ENCODE data around the gene PSMB5. TPM values are rescaled to one million over a fixed set of nuclear protein-coding genes. Genes with fewer than 3 reads are reported as not detected.

Gene PSMB5
- total RNA-seq, 1 experiment from 2014 or later = 224 TPM

DNA sequence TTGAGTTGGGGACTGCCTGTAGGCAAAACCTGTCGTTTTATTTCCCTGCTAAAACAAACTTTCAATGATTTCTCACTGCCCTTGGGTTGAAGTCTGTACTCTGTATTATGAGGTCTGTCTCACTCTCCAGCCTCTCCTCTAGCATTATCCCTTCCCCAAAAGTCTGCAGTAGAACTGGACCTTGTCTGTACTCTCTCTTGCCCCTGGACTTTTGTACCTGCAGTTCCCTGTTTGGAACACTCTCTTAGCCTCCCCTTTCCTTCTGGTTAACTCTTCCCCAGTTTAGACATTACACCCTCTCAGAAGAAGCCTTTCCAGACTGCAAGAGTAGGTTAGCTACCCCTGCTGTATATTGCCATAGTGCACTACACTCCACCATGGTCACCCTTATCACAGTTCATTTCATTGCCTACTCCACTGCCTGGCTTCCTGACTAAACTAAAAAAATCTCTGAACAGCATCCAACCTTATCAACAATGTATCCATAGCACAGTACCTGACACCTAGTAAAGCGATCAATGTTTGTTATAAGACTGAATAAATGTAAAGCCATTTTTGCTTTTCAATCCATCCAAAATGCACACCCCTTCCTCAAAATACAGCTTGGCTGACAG lies 48.7 kb downstream of the PSMB5 start:
- Mint-ChIP-seq H3K27ac (no peak overlapping the region; the same call in 1 of the 2 replicates), H3K36me3 (peaks cover 8% of the 10 kb centered on the region), H3K9me3 (peaks cover 6% of the 10 kb centered on the region), H3K4me3 (no peak overlapping the region), H3K27me3 (ENCODE audit: low read depth) (no peaks in the 10 kb centered on the region; the same call in 1 of the 2 replicates), H3K4me1 (peaks cover 5% of the 10 kb centered on the region)
- CTCF ChIA-PET = interaction anchor here (0.6 to 3.9 kb wide), 69 partner anchors 10 to 566 kb away, joined by 3 to 224 read pairs (median 6); partner anchors contain the start of genes ACIN1, BCL2L2, C14orf119 and CDH24
- no peak for TF ChIP-seq SMAD3 (CRISPR knock-in tag; IDR thresholded peaks at IDR 0.05; ENCODE audit: borderline replicate concordance)
- no peak for TF ChIP-seq CREM (CRISPR knock-in tag; IDR thresholded peaks at IDR 0.05)
- TF ChIP-seq, protein P1, sequence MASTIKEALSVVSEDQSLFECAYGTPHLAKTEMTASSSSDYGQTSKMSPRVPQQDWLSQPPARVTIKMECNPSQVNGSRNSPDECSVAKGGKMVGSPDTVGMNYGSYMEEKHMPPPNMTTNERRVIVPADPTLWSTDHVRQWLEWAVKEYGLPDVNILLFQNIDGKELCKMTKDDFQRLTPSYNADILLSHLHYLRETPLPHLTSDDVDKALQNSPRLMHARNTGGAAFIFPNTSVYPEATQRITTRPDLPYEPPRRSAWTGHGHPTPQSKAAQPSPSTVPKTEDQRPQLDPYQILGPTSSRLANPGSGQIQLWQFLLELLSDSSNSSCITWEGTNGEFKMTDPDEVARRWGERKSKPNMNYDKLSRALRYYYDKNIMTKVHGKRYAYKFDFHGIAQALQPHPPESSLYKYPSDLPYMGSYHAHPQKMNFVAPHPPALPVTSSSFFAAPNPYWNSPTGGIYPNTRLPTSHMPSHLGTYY (CRISPR knock-in tag; IDR thresholded peaks at IDR 0.05) = no peak
- no peak for TF ChIP-seq ZNF281 (CRISPR knock-in tag; IDR thresholded peaks at IDR 0.05)
- TF ChIP-seq, protein P2, sequence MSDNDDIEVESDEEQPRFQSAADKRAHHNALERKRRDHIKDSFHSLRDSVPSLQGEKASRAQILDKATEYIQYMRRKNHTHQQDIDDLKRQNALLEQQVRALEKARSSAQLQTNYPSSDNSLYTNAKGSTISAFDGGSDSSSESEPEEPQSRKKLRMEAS (CRISPR knock-in tag; IDR thresholded peaks at IDR 0.05) = no peak
- no peak for TF ChIP-seq CREB1 (CRISPR knock-in tag; IDR thresholded peaks at IDR 0.05)
- no peak for TF ChIP-seq ZBTB21 (CRISPR knock-in tag; IDR thresholded peaks at IDR 0.05; ENCODE audit: borderline replicate concordance)
- TF ChIP-seq NR1H2 (CRISPR knock-in tag; IDR thresholded peaks at IDR 0.05) = no peak
- no peak for TF ChIP-seq RELA (CRISPR knock-in tag; IDR thresholded peaks at IDR 0.05; ENCODE audit: borderline replicate concordance)
- TF ChIP-seq, protein P3, sequence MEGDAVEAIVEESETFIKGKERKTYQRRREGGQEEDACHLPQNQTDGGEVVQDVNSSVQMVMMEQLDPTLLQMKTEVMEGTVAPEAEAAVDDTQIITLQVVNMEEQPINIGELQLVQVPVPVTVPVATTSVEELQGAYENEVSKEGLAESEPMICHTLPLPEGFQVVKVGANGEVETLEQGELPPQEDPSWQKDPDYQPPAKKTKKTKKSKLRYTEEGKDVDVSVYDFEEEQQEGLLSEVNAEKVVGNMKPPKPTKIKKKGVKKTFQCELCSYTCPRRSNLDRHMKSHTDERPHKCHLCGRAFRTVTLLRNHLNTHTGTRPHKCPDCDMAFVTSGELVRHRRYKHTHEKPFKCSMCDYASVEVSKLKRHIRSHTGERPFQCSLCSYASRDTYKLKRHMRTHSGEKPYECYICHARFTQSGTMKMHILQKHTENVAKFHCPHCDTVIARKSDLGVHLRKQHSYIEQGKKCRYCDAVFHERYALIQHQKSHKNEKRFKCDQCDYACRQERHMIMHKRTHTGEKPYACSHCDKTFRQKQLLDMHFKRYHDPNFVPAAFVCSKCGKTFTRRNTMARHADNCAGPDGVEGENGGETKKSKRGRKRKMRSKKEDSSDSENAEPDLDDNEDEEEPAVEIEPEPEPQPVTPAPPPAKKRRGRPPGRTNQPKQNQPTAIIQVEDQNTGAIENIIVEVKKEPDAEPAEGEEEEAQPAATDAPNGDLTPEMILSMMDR (IDR thresholded peaks at IDR 0.05) = no peak
- no peak for TF ChIP-seq OVOL2 (CRISPR knock-in tag; IDR thresholded peaks at IDR 0.05; ENCODE audit: borderline replicate concordance)
- no peak for TF ChIP-seq ZNF138 (CRISPR knock-in tag; conservative IDR thresholded peaks at IDR 0.05)
- no peak for TF ChIP-seq MXD4 (CRISPR knock-in tag; IDR thresholded peaks at IDR 0.05; ENCODE audit: borderline replicate concordance)
- TF ChIP-seq ZNF423 (CRISPR knock-in tag; IDR thresholded peaks at IDR 0.05) = no peak
- no peak for TF ChIP-seq STAT6 (CRISPR knock-in tag; conservative IDR thresholded peaks at IDR 0.05; ENCODE audit: low read depth)
- DNase-seq (ENCODE audit: low spot score) = no peak
- ATAC-seq = no peak
- POLR2A ChIA-PET = interaction anchor here (0.6 to 1.7 kb wide), 5 partner anchors 8 to 72 kb away, joined by 3 to 9 read pairs (median 5); no protein-coding TSS in a partner anchor
